H1 (cell line): ENCODE results near the gene GTF2IRD1. TPM values are rescaled to one million over a fixed set of nuclear protein-coding genes. Genes with fewer than 3 reads are reported as not detected.

Experiments
- CTCF ChIA-PET: fragments of 300-600 bp; sonication (Branson Sonifier 250); formaldehyde crosslinking; loops from one replicate; lab custom pipeline; 2021; ENCODE audit not compliant: partially characterized antibody; lab: Charles Lee
- POLR2A ChIA-PET: fragments of 300-600 bp; sonication (Branson Sonifier 250); formaldehyde crosslinking; loops from one replicate; lab custom pipeline; 2021; ENCODE audit warnings: inconsistent platforms; ENCODE audit not compliant: partially characterized antibody; lab: Charles Lee
- DNase-seq, 2 experiments: peaks; one replicate each; pipeline versions ENCODE4 v3.0.0 to v3.0.0-alpha.2; 2010 to 2022; ENCODE audit warnings: low spot score in 2 of 2, low read depth in 1 of 2, mixed read lengths in 1 of 2
- FAIRE-seq: peaks from 2 replicates; lab custom pipeline; 2011; peaks lifted over from hg19 to GRCh38; lab: Jason Lieb, UNC
- H2AFZ ChIP-seq: 2 replicates; pipeline ENCODE4 v1.8.1; 2012; ENCODE audit warnings: low read length, inconsistent platforms
- H2AK5ac ChIP-seq: 2 replicates; pipeline ENCODE4 v1.6.1; 2013; ENCODE audit warnings: low read depth, low read length
- H2BK120ac ChIP-seq: replicated peaks from 2 replicates; pipeline ENCODE3; 2013; ENCODE audit warnings: low read depth, low read length, inconsistent platforms
- H2BK12ac ChIP-seq: 2 replicates; pipeline ENCODE4 v1.6.1; 2013; ENCODE audit warnings: low read depth, low read length
- H2BK15ac ChIP-seq: 2 replicates; pipeline ENCODE4 v1.6.1; 2013; ENCODE audit warnings: low read length
- H2BK20ac ChIP-seq: 2 replicates; pipeline ENCODE4 v1.6.1; 2013; ENCODE audit warnings: low read length
- H2BK5ac ChIP-seq: 2 replicates; pipeline ENCODE4 v1.6.1; 2013; ENCODE audit warnings: low read depth, low read length
- H3K14ac ChIP-seq: 2 replicates; pipeline ENCODE4 v1.6.1; 2013; ENCODE audit warnings: inconsistent platforms; ENCODE audit not compliant: insufficient read length
- H3K18ac ChIP-seq: 2 replicates; pipeline ENCODE4 v1.6.1; 2013; ENCODE audit warnings: low read length; ENCODE audit errors: extremely low read depth
- H3K23ac ChIP-seq: 2 replicates; pipeline ENCODE4 v1.6.1; 2013; ENCODE audit warnings: inconsistent platforms; ENCODE audit not compliant: insufficient read length
- H3K23me2 ChIP-seq: 2 replicates; pipeline ENCODE4 v1.6.1; 2013; ENCODE audit warnings: low read depth, low read length
- H3K27ac ChIP-seq: 2 replicates; pipeline ENCODE4 v1.6.1; 2011; ENCODE audit warnings: low read depth, low read length, inconsistent platforms
- H3K27me3 ChIP-seq, 4 experiments: replicated peaks in 1 of 4; 1 replicate in 1 of 4; 2 replicates in 3 of 4; pipeline versions ENCODE4 v1.6.1 to v1.8.1; 2011 to 2013; ENCODE audit warnings: low read length in 3 of 4, mild to moderate bottlenecking in 3 of 4, inconsistent platforms in 2 of 4, mixed read lengths in 2 of 4, moderate library complexity in 1 of 4; ENCODE audit not compliant: control insufficient read depth in 3 of 4, insufficient read depth in 3 of 4; ENCODE audit errors: extremely low read depth in 1 of 4
- H3K36me3 ChIP-seq, 4 experiments: 2 replicates each; pipeline versions ENCODE4 v1.6.1 to v1.8.1; 2011 to 2013; ENCODE audit warnings: mild to moderate bottlenecking in 4 of 4, low read length in 3 of 4, moderate library complexity in 2 of 4, control low read depth in 1 of 4, inconsistent platforms in 1 of 4; ENCODE audit not compliant: insufficient read depth in 4 of 4, control insufficient read depth in 2 of 4
- H3K4ac ChIP-seq: replicated peaks from 2 replicates; pipeline ENCODE3; 2013; ENCODE audit warnings: low read length, low read depth, mixed read lengths, inconsistent platforms; ENCODE audit not compliant: insufficient read length
- H3K4me1 ChIP-seq, 4 experiments: replicated peaks in 1 of 4; 1 replicate in 1 of 4; 2 replicates in 3 of 4; pipeline versions ENCODE4 v1.6.1 to v1.8.1; 2011 to 2013; ENCODE audit warnings: low read length in 3 of 4, inconsistent platforms in 2 of 4, mixed read lengths in 1 of 4; ENCODE audit not compliant: insufficient read depth in 4 of 4, control insufficient read depth in 3 of 4
- H3K4me2 ChIP-seq, 2 experiments: 2 replicates each; pipeline versions ENCODE4 v1.6.1 to v1.8.1; 2011 to 2013; ENCODE audit warnings: low read depth in 2 of 2, low read length in 2 of 2, control low read depth in 1 of 2, inconsistent platforms in 1 of 2, mild to moderate bottlenecking in 1 of 2; ENCODE audit not compliant: insufficient read depth in 1 of 2
- H3K4me3 ChIP-seq, 4 experiments: fragments of 200-600, 300-600 bp in 1 of 4; sonication (generic), shearing (Covaris generic), sonication (Bioruptor Twin) in 1 of 4; 2 replicates each; pipeline versions ENCODE4 v1.5.1 to v1.8.1; 2011 to 2016; ENCODE audit warnings: low read length in 4 of 4, low read depth in 3 of 4, control low read depth in 2 of 4, inconsistent platforms in 2 of 4, mild to moderate bottlenecking in 2 of 4, mixed read lengths in 1 of 4, moderate library complexity in 1 of 4; ENCODE audit not compliant: insufficient read depth in 2 of 4; ENCODE audit errors: extremely low read depth in 1 of 4
- H3K56ac ChIP-seq: replicated peaks from 2 replicates; pipeline ENCODE3; 2013; ENCODE audit warnings: low read depth, mild to moderate bottlenecking, mixed read lengths, low read length, inconsistent platforms; ENCODE audit not compliant: insufficient read length
- H3K79me1 ChIP-seq: 2 replicates; pipeline ENCODE4 v1.6.1; 2013; ENCODE audit warnings: low read depth, low read length, control low read depth
- H3K79me2 ChIP-seq, 2 experiments: 2 replicates each; pipeline versions ENCODE4 v1.6.1 to v1.8.1; 2012 to 2013; ENCODE audit warnings: low read length in 2 of 2, mild to moderate bottlenecking in 2 of 2, inconsistent platforms in 1 of 2; ENCODE audit not compliant: insufficient read depth in 2 of 2, control insufficient read depth in 1 of 2
- H3K9ac ChIP-seq, 4 experiments: replicated peaks in 1 of 4; 1 replicate in 1 of 4; 2 replicates in 3 of 4; pipeline versions ENCODE4 v1.6.1 to v1.8.1; 2011 to 2013; ENCODE audit warnings: low read depth in 3 of 4, low read length in 3 of 4, control low read depth in 2 of 4, mild to moderate bottlenecking in 2 of 4, moderate library complexity in 2 of 4, inconsistent platforms in 1 of 4; ENCODE audit errors: extremely low read depth in 1 of 4
- H3K9me3 ChIP-seq, 2 experiments: 2 replicates each; pipeline versions ENCODE4 v1.6.1 to v1.8.1; 2012 to 2013; ENCODE audit warnings: mild to moderate bottlenecking in 2 of 2, moderate library complexity in 2 of 2, control low read depth in 1 of 2, inconsistent platforms in 1 of 2, low read depth in 1 of 2, low read length in 1 of 2, mixed read lengths in 1 of 2; ENCODE audit not compliant: insufficient read depth in 2 of 2
- H4K20me1 ChIP-seq, 2 experiments: replicated peaks in 1 of 2; 2 replicates each; pipeline versions ENCODE3 to v1.8.1; 2011 to 2013; ENCODE audit warnings: inconsistent platforms in 2 of 2, low read length in 2 of 2, mild to moderate bottlenecking in 1 of 2; ENCODE audit not compliant: insufficient read depth in 2 of 2, control insufficient read depth in 1 of 2
- H4K5ac ChIP-seq: 2 replicates; pipeline ENCODE4 v1.6.1; 2013; ENCODE audit warnings: low read length, low read depth, mixed read lengths, inconsistent platforms; ENCODE audit not compliant: insufficient read length
- H4K8ac ChIP-seq: 2 replicates; pipeline ENCODE4 v1.8.0; 2013; ENCODE audit warnings: mild to moderate bottlenecking, moderate library complexity, low read length, inconsistent platforms; ENCODE audit not compliant: insufficient read depth; ENCODE audit errors: extremely low read depth
- H4K91ac ChIP-seq: replicated peaks from 2 replicates; pipeline ENCODE3; 2013; ENCODE audit warnings: low read length, mixed read lengths, inconsistent platforms; ENCODE audit not compliant: insufficient read length
- CBX5 ChIP-seq: fragments of 300-800, 300-1000 bp; sonication (generic); IDR thresholded peaks from 2 replicates; pipeline ENCODE4 v1.7.1; 2016; ENCODE audit warnings: antibody characterized with exemption, low read length, low read depth
- CEBPB ChIP-seq: IDR thresholded peaks from 2 replicates; pipeline ENCODE4 v1.6.1; 2012; ENCODE audit warnings: low read depth, low read length
- E2F6 ChIP-seq: IDR thresholded peaks from 2 replicates; pipeline ENCODE4 v1.6.1; 2012; ENCODE audit warnings: inconsistent platforms
- HDAC2 ChIP-seq, 2 experiments: fragments of 300-600 bp in 1 of 2; sonication (generic) in 1 of 2; IDR thresholded peaks; 2 replicates each; pipeline ENCODE4 v1.6.1; 2011 to 2012; ENCODE audit warnings: low read depth in 2 of 2, low read length in 2 of 2, mild to moderate bottlenecking in 2 of 2, moderate library complexity in 2 of 2, borderline replicate concordance in 1 of 2, inconsistent platforms in 1 of 2
- KDM1A ChIP-seq: fragments of 200-600, 300-600 bp; sonication (generic); IDR thresholded peaks from 2 replicates; pipeline ENCODE4 v1.7.1; 2016; ENCODE audit warnings: mild to moderate bottlenecking, low read length, borderline replicate concordance
- KDM4A ChIP-seq: IDR thresholded peaks from one replicate; pipeline ENCODE4 v1.7.1; 2012; ENCODE audit warnings: low read depth, mild to moderate bottlenecking, moderate library complexity, low read length, inconsistent platforms; ENCODE audit not compliant: severe bottlenecking
- NANOG ChIP-seq: IDR thresholded peaks from 2 replicates; pipeline ENCODE4 v1.6.1; 2011; ENCODE audit warnings: low read length, low read depth, mild to moderate bottlenecking, inconsistent platforms; ENCODE audit not compliant: insufficient read depth, poor library complexity, severe bottlenecking
- PHF8 ChIP-seq: fragments of 200-600 bp; sonication (generic); conservative IDR thresholded peaks from 2 replicates; pipeline ENCODE4 v1.7.1; 2012; ENCODE audit warnings: low read depth, mild to moderate bottlenecking, inconsistent platforms, low read length, moderate library complexity
- RFX5 ChIP-seq: IDR thresholded peaks from 2 replicates; pipeline ENCODE4 v1.6.1; 2011; ENCODE audit warnings: low read depth, low read length, improper control_type of control experiment, borderline replicate concordance
- SIN3A ChIP-seq, 2 experiments: IDR thresholded peaks in 1 of 2; conservative IDR thresholded peaks in 1 of 2; 2 replicates each; pipeline ENCODE4 v1.6.1; 2011 to 2012; ENCODE audit warnings: low read length in 2 of 2, improper control_type of control experiment in 1 of 2, low read depth in 1 of 2, mild to moderate bottlenecking in 1 of 2
- SIRT6 ChIP-seq: IDR thresholded peaks from one replicate; pipeline ENCODE4 v1.7.1; 2012; ENCODE audit warnings: low read length, inconsistent platforms
- SP4 ChIP-seq: IDR thresholded peaks from 2 replicates; pipeline ENCODE4 v1.6.1; 2012; ENCODE audit warnings: low read length, inconsistent platforms
- WGBS, 2 experiments: shearing (Covaris generic) in 1 of 2; methylation state at CpG; one replicate each; pipeline versions ENCODE4 v1.1.6 to v1.1.7; 2013 to 2015; ENCODE audit warnings: low lambda C conversion rate in 2 of 2, mixed read lengths in 2 of 2, inconsistent platforms in 1 of 2, low coverage in 1 of 2, missing lambda C conversion rate in 1 of 2; ENCODE audit not compliant: insufficient replicate concordance in 2 of 2, insufficient coverage in 1 of 2, insufficient read length in 1 of 2; ENCODE audit errors: extremely low coverage in 1 of 2, missing lambda C conversion rate in 1 of 2; 5-methylcytosine and 5-hydroxymethylcytosine counted together
- polyA plus RNA-seq, 7 experiments: library from polyadenylated mRNA; depleted of rRNA in 3 of 7; stranded (reverse) in 5 of 7; unstranded in 2 of 7; fragments of >200 nt in 5 of 7; fragments of 200-250 nt in 2 of 7; gene quantifications; 1 replicate in 5 of 7; 2 replicates in 1 of 7; 4 replicates in 1 of 7; pipeline versions ENCODE4 v1.2.1 to v1.2.3, GENCODE V29; 2011 to 2013; ENCODE audit warnings: missing spikeins in 2 of 7, mixed read lengths in 2 of 7
- total RNA-seq: library from RNA; stranded (reverse); fragmentation: NEBNext Ultra II Directional; extraction: Animal tissue kit (Norgen Biotek cat#: 25700); gene quantifications from 2 replicates; pipeline ENCODE4 v1.2.1, GENCODE V29; 2021

The GTF2IRD1 gene
- total and polyA plus RNA-seq, 2 of the 8 experiments (the other 6 are each of a cell fraction or from before 2014, with no cell fraction given) = 27.4 to 45.4 TPM

DNA sequence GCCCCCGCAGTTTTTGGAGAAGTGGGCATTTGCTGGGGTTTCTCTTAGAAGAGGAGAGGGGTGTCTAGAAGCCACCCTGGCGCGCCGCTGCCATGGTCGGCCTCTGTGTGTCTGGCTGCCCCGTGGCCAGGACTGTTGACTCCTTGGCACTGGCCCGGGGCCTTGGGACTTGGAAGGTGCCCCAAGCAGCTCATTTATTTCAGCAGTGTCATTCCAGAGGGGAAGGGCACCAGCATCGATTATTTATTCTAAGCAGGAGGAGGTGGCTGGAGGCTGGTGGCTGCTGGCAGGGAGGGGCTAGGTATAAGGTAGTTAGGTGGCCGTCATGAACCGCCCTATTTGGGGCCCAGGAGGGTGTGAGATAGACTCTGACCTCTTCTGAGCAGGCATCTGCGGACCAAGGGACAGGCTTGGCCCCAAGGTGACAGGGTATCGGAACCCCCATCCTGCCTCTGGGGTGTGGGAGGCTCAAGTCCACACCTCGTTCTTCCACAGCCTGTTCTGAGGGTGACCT is 1.6 kb downstream of the GTF2IRD1 start:
- H2AK5ac ChIP-seq = 0 out of 2 replicates have a peak overlapping the region, but pooled peaks have one; percentile 75
- no peak overlapping the region for H3K23ac ChIP-seq
- FAIRE-seq (no peak), DNase-seq (no peak)
- H3K27me3 ChIP-seq = no peaks in the 10 kb centered on the region
- peaks cover 4% of the 10 kb centered on the region; the same call in 1 of the 2 replicates for H3K23me2 ChIP-seq
- H4K8ac ChIP-seq = no peak overlapping the region; the same call in 1 of the 2 replicates
- H4K20me1 ChIP-seq = peaks cover 7 to 13% of the 10 kb centered on the region in 2 experiments
- H4K5ac ChIP-seq = no peak overlapping the region
- no peak overlapping the region for H3K4ac ChIP-seq
- WGBS, 2 experiments = 90% methylated on average over 13 of the region's 13 CpGs; no CpG with 5 or more reads in 1 of the 2 experiments
- H2BK20ac ChIP-seq = no peak overlapping the region
- H3K14ac ChIP-seq = no peak overlapping the region
- H3K18ac ChIP-seq = no peak overlapping the region
- no peak overlapping the region for H2BK12ac ChIP-seq
- H3K56ac ChIP-seq = no peak overlapping the region
- H3K79me1 ChIP-seq = peaks cover 19% of the 10 kb centered on the region
- H3K9ac ChIP-seq = no peak overlapping the region; a peak in 1 of 7 replicates
- ChIA-PET CTCF (no interaction called here), POLR2A (interaction anchor here (0.6 to 1.9 kb wide), 7 partner anchors 10 to 202 kb away, joined by 3 to 9 read pairs (median 5); partner anchors contain the start of gene GTF2I)
- no peak overlapping the region for H3K27ac ChIP-seq
- peaks cover 0 to 12% (median 8%) of the 10 kb centered on the region in 4 experiments; a peak in 6 of 7 replicates for H3K4me1 ChIP-seq
- peaks cover 3 to 56% of the 10 kb centered on the region in 2 experiments; a peak in 3 of 4 replicates for H3K79me2 ChIP-seq
- H2BK120ac ChIP-seq = no peak overlapping the region
- peak overlapping the region; percentile 68 to 80; a peak in 3 of 4 replicates for H3K4me2 ChIP-seq
- H3K9me3 ChIP-seq = no peaks in the 10 kb centered on the region
- no peaks in the 10 kb centered on the region; a peak in 1 of 8 replicates for H3K36me3 ChIP-seq
- H3K4me3 ChIP-seq = peak overlapping the region; percentile 56 to 82 (median 60); a peak in 4 of 8 replicates
- H2AFZ ChIP-seq = no peak overlapping the region
- peak overlapping the region; percentile 49; the same call in 1 of the 2 replicates for H2BK5ac ChIP-seq
- no peak overlapping the region for H4K91ac ChIP-seq
- H2BK15ac ChIP-seq = no peak overlapping the region
- TF ChIP-seq KDM4A (no peak), HDAC2 (IDR thresholded peaks at IDR 0.05; ENCODE audit: borderline replicate concordance in 1 of 2, low read depth in 2 of 2, low read length in 2 of 2) (no peak), SIN3A (conservative IDR thresholded peaks at IDR 0.05 in 1 of 2, IDR thresholded peaks at IDR 0.05 in 1 of 2; ENCODE audit: low read depth in 1 of 2, low read length in 2 of 2) (no peak), CBX5 (no peak), SP4 (no peak), KDM1A (no peak), SIRT6 (no peak), PHF8 (no peak), E2F6 (no peak), NANOG (no peak), CEBPB (no peak), RFX5 (no peak)
